HUES48 (cell line): ENCODE data around the gene TFB1M.
A peak's percentile ranks its signal among the peaks of the same experiment; 100 is the strongest.
"Not testable (repeated sequence)": the region's sequence is repeated elsewhere in the genome, so short reads cannot be mapped to it uniquely, and the experiment has no call there.

Experiments
- H3K27ac ChIP-seq: one replicate; pipeline ENCODE4 v1.7.0; 2013; ENCODE audit warnings: low read depth, low read length, inconsistent platforms
- H3K27me3 ChIP-seq: 2 replicates; pipeline ENCODE4 v1.6.1; 2013; ENCODE audit warnings: mild to moderate bottlenecking, low read length; ENCODE audit not compliant: control insufficient read depth, insufficient read depth
- H3K36me3 ChIP-seq: 2 replicates; pipeline ENCODE4 v1.6.1; 2013; ENCODE audit warnings: low read length; ENCODE audit not compliant: control insufficient read depth, insufficient read depth
- H3K4me1 ChIP-seq: 2 replicates; pipeline ENCODE4 v1.6.1; 2013; ENCODE audit warnings: mild to moderate bottlenecking, low read length; ENCODE audit not compliant: control insufficient read depth, insufficient read depth
- H3K4me3 ChIP-seq: 2 replicates; pipeline ENCODE4 v1.5.1; 2013; ENCODE audit warnings: mild to moderate bottlenecking, low read depth, low read length
- H3K9ac ChIP-seq: 2 replicates; pipeline ENCODE4 v1.6.1; 2013; ENCODE audit warnings: mild to moderate bottlenecking, low read depth, low read length, moderate library complexity
- H3K9me3 ChIP-seq: 2 replicates; pipeline ENCODE4 v1.6.1; 2013; ENCODE audit warnings: low read length; ENCODE audit not compliant: control insufficient read depth, insufficient read depth

The TFB1M gene

DNA sequence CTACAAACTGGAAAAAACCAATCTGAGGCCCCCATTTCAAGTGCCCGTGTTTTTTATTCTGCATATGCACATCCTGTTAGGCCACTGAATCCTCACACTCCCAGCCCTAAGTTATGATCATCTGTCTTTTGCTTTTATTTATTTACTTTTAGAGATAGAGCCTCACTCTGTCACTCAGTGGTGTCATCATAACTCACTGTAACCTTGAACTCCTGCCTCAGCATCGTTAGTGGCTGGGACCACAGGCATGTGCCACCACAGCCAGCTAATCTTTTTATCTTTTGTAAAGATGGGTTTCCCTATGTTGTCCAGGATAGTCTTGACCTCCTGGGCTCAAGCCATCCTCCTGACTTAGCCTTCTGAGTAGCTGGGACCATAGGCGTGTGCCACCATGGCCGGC is 80.1 kb downstream of the TFB1M start:
- no peaks in the 10 kb centered on the region for H3K36me3 ChIP-seq
- no peak overlapping the region for H3K27ac ChIP-seq
- no peaks in the 10 kb centered on the region for H3K4me1 ChIP-seq
- no peaks in the 10 kb centered on the region for H3K27me3 ChIP-seq
- H3K4me3 ChIP-seq: no peak overlapping the region
- peaks cover 14% of the 10 kb centered on the region for H3K9me3 ChIP-seq
- no peak overlapping the region for H3K9ac ChIP-seq

DNA sequence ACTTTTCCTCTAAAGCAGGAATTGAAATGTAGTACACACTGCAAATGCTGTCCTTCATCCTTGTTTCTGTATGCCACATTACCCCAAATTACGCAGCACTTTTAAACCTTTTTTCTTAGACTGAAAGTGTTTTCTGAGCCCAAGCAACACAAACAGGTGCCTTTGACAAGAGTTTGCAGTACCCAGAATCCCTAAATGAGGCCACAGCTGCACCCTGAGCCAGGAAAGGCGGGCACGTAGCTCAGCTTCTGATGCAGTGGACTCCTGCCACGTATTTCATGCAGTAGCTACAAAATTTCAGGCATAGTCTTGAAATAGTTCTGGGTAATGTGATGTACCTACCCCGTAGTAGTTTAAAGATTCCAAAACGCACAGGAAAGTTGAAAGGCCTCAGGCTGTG is 81.4 kb downstream of the TFB1M start:
- Histone ChIP-seq H3K9ac (no peak overlapping the region), H3K27ac (no peak overlapping the region), H3K4me3 (no peak overlapping the region), H3K4me1 (no peaks in the 10 kb centered on the region), H3K27me3 (no peaks in the 10 kb centered on the region), H3K36me3 (no peaks in the 10 kb centered on the region), H3K9me3 (peaks cover 7% of the 10 kb centered on the region)

DNA sequence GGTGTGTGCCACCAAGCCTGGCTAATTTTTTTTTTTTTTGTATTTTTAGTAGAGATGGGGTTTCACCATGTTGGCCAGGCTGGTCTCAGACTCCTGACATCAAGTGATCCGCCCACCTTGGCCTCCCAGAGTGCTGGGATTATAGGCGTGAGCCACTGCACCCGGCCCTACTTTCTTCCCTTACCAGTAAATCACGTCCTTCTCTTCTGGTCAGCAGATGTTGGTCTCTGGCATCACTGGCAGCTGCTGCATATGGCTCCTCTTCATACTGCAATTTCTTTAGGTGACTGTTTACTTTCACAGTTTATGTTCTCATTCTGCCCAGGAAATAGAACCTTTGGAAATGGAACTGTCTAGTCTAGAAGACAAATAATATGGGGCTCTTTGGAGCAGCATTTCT is 83.3 kb downstream of the TFB1M start:
- not testable (repeated sequence) for H3K9ac ChIP-seq, H3K36me3 ChIP-seq, H3K4me3 ChIP-seq, H3K27me3 ChIP-seq, H3K4me1 ChIP-seq, H3K9me3 ChIP-seq, H3K27ac ChIP-seq

DNA sequence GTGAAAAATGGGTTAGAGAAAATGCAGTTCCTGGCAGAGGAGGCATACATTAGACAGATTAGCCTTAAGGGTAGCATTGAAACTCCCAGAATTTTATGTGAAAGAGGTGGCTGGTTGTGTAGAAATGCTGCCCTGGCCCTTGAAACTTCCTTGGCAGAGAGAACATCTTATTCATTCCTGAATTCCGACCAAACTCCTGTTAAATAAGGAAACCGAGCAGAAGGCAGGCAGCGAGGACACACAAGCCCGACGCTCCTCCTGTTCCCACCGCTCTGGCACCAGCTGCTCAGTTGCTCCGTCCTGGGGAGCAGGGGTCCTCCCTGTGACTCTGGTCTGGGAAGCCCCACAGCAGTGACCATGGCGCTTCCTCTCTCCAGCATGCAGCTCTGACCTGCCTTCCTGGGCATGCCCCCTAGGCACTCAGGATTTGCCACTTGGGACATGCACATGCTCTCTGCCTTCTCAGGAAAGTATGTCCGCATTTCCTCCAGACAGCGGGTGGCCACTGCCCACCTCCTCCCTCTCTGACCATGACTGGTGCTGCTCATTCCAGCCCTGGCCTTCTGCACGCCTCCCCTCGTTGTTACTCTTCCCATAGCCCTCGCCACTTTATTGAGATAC is 85.6 kb downstream of the TFB1M start:
- H3K36me3 ChIP-seq: no peaks in the 10 kb centered on the region
- H3K4me1 ChIP-seq: peaks cover 20% of the 10 kb centered on the region
- no peak overlapping the region for H3K9ac ChIP-seq
- no peaks in the 10 kb centered on the region for H3K9me3 ChIP-seq
- no peaks in the 10 kb centered on the region for H3K27me3 ChIP-seq
- no peak overlapping the region for H3K27ac ChIP-seq
- H3K4me3 ChIP-seq: no peak overlapping the region

DNA sequence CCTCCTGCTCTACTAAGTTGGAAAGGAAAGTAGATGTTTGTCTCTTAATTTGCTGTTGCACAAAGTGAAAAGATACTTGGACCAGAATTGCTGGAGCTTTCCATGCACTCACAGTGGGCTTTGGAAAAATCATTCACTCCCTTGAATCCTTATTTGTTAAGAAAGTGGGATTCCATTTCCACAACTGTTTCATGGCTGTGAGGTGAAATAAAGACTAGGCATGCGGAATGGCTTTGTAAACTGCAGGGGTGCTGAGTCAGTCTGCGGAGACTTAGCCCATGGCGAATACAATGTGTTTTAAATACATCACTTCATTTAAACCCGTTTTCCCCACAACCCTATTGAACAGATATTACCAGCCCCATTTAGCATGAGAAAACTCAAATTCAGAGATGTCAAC is 87.2 kb downstream of the TFB1M start:
- Histone ChIP-seq H3K9me3 (no peaks in the 10 kb centered on the region), H3K36me3 (no peaks in the 10 kb centered on the region), H3K27ac (peak overlapping the region; percentile 77), H3K4me3 (no peak overlapping the region), H3K27me3 (no peaks in the 10 kb centered on the region), H3K4me1 (peaks cover 24% of the 10 kb centered on the region), H3K9ac (no peak overlapping the region)

DNA sequence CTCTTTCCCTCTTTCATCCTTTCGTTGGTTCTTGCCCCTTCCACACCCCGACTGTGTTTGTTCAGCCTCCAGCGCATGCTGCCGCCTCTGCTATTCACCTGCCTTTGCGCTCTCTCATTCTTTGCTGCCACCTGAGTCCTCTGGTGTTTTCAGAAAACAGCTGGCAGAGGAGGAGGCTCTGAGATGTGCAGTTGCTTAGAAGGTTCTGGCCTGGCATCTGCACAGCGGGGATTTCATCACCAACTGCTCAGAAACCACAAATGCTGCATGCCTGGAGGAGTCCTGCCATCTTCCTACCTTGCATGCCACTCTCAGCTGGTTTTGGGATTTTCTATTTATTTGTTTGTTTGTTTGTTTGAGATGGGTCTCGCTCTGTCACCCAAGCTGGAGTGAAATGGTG is 89.7 kb downstream of the TFB1M start:
- H3K9me3 ChIP-seq: no peaks in the 10 kb centered on the region
- peaks cover 24% of the 10 kb centered on the region for H3K4me1 ChIP-seq
- H3K36me3 ChIP-seq: no peaks in the 10 kb centered on the region
- no peak overlapping the region for H3K9ac ChIP-seq
- no peaks in the 10 kb centered on the region for H3K27me3 ChIP-seq
- H3K27ac ChIP-seq: peak overlapping the region; percentile 32
- H3K4me3 ChIP-seq: no peak overlapping the region

DNA sequence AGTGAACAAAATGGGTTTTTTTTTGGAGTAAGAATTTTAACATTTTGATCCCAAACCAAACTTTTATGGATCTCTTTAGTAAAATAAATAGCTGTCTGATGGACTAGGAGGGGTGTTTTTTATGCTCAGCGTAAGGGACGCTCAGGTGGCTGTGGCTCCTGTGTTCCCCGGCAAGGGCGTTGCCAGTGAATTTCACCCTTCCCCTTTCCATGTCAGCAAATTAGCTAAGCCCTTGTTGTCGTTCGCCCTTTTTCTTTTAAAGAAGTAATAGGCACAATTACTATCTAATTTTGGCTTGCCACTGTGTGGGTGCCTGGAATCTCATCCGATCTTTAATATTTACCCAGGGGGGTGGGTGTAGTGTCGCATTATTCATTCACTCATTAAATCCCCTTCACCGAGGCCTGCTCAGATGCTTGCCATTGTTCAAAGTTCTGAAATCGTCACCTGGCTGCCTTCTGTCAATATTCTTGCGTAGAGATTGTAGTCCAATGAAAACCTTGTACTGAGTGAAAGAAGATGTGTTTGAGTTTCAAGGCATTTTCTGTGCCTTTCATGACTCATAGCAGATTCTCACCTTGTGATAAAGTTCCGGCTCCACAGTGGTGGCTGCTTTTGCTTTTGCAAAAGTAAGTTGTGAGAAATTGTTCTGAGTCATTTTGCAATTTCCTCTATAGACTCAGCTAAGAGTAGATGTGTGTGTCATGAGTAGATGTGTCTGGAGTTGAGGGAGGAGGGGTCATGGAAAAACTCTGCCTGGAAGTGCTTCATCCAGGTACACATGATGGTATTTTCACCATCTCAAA is 90.4 kb downstream of the TFB1M start:
- H3K9ac ChIP-seq: no peak overlapping the region
- H3K4me3 ChIP-seq: no peak overlapping the region
- H3K9me3 ChIP-seq: no peaks in the 10 kb centered on the region
- peaks cover 24% of the 10 kb centered on the region for H3K4me1 ChIP-seq
- H3K36me3 ChIP-seq: no peaks in the 10 kb centered on the region
- peak overlapping the region; percentile 32 for H3K27ac ChIP-seq
- H3K27me3 ChIP-seq: no peaks in the 10 kb centered on the region

DNA sequence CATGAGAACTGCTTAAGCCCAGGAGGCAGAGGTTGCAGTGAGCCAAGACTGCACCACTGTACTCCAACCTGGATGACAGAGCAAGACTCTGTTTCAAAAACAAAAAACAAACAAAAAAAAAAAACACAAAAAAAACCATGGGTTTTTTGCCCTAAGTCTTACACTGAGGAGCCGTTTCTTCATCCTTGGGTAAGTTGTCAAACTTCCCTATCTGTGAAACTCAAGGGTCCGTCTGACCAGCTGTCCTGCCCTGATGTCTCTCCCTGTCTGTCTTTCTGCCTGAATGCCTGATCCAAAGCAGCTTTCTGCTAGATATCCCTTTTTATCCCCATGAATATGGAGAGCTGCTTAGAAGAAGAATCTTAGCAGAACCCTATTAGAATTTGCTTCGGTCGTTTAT is 91.8 kb downstream of the TFB1M start:
- Histone ChIP-seq H3K9ac (no peak overlapping the region), H3K36me3 (no peaks in the 10 kb centered on the region), H3K27me3 (no peaks in the 10 kb centered on the region), H3K9me3 (no peaks in the 10 kb centered on the region), H3K4me3 (no peak overlapping the region), H3K4me1 (peaks cover 24% of the 10 kb centered on the region), H3K27ac (no peak overlapping the region)

DNA sequence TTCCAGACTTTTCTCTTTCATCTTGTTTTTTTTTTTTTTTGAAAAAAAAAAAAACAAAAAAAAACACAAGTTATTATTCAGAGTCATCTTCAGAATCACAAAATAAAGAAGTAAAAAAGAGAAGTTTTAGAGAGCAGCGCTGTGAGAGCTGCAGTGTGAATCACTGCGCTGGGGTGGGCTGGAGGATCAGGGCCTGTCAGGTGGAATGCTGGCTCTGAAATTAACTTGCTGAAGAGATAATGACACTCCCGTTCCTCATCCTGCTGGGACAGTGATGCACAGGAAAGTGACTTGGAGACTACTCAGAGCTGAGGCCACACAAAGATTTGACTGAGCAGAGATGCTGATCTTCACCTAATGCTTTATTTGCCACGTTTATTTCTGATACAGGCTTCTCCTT is 93.2 kb downstream of the TFB1M start:
- Histone ChIP-seq H3K36me3 (no peaks in the 10 kb centered on the region), H3K4me1 (peaks cover 19% of the 10 kb centered on the region), H3K9me3 (no peaks in the 10 kb centered on the region), H3K27ac (no peak overlapping the region), H3K4me3 (no peak overlapping the region), H3K9ac (no peak overlapping the region), H3K27me3 (no peaks in the 10 kb centered on the region)

DNA sequence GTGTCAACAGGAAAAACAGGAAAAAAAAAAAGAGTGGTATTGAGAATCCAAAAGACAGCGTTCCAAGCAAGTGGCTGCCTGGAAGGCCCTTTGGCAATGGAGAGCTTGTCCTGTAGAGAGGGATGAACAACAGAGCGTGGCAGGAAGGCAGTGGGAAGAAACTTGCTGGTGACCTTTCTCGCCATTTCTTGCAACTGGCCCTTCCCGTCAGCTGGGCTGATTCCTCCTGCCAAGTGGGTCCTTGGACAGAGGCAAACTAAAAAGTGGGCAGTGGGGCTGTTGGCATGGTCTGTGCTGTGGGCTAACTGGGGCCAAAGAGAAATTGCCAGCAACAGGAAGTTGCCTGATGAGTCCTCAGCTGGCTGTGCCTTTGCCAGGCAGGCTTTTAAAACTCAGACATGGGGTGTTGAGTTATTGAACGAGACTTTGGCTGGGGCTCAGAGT is 94.4 kb downstream of the TFB1M start:
- Histone ChIP-seq H3K9ac (no peak overlapping the region), H3K9me3 (no peaks in the 10 kb centered on the region), H3K27me3 (no peaks in the 10 kb centered on the region), H3K4me1 (peaks cover 22% of the 10 kb centered on the region), H3K4me3 (no peak overlapping the region), H3K36me3 (no peaks in the 10 kb centered on the region), H3K27ac (no peak overlapping the region)

DNA sequence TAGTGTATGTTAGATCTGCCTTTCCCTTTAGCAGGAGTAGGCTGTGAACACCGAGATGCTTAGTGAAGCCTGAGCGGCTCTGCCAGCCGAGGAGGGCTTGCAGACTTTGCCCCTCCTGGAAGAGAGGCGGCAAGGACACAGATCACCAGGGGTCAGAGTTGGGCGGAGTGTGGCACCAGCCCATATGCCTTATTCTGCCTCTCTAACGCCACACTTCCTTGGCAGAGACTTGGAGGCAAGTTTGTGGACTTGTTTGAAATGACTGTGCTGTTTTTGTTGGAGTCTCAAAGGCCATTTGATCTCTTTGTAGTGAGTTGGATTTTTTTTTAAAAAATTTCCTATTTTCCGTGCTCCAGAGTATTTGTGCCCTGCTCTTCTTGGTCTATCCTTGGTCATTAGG is 95.0 kb downstream of the TFB1M start:
- Histone ChIP-seq H3K4me1 (peaks cover 19% of the 10 kb centered on the region), H3K27me3 (no peaks in the 10 kb centered on the region), H3K27ac (no peak overlapping the region), H3K9ac (no peak overlapping the region), H3K9me3 (no peaks in the 10 kb centered on the region), H3K36me3 (no peaks in the 10 kb centered on the region), H3K4me3 (no peak overlapping the region)
